ENCODE data around the gene MEIOB.

MEIOB gene

DNA sequence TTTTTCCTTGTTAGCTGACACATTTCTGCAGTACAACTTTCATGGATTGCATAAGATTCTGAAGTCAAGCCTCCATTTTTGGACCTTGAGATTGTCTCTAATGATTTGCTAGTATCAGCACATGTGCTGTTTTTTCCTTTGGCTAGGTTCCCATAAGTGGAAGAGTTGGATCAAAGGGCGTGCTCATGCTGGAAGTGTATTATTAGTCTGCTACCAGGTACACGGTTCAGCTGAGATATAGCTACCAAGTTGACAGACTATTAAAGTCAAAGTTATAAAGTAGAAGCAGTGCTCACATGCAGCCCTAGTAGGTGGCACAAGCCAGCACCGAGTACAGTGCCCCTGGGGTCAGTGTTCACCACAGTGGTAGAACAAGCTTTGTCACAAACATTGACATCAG is 41.8 kb downstream of the MEIOB start:
- DNase-seq (ENCODE audit: low read depth) = no peak

DNA sequence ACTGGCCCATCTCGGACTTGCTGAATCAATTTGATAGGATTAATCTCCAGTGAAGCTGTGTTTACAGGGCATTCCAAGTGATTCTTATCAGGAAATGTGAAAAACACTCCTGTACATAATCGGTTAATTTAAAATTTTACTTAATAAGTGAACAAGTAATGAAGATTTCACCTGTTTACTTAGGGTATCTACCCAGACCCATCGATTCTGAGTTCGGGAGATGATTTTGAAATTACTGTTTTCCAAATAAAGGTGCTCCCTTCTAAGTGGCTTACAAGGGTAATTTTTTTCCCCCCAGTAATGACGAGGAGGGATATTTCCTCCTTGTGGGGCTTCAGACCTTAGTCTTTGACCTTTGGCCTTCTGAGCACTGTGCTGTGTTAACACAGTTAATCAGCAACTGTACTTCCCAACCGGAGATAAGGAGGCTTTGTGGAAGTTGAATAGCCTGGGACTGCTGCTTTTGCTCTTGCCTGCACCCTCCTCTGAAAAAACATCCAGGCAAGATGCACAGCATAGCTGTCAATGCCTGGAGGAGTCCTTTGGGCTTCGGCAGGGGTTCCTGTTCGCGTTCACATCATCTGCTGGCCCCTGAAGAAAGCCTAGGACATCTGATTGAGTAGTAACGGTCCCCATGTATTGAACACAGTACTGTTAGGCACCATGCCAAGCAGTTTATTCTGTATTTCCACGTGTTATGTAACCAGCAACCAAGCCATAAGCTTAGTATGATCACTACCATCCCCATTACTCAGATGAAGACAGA is 43.1 kb downstream of the MEIOB start:
- DNase-seq (ENCODE audit: low read depth) = no peak

DNA sequence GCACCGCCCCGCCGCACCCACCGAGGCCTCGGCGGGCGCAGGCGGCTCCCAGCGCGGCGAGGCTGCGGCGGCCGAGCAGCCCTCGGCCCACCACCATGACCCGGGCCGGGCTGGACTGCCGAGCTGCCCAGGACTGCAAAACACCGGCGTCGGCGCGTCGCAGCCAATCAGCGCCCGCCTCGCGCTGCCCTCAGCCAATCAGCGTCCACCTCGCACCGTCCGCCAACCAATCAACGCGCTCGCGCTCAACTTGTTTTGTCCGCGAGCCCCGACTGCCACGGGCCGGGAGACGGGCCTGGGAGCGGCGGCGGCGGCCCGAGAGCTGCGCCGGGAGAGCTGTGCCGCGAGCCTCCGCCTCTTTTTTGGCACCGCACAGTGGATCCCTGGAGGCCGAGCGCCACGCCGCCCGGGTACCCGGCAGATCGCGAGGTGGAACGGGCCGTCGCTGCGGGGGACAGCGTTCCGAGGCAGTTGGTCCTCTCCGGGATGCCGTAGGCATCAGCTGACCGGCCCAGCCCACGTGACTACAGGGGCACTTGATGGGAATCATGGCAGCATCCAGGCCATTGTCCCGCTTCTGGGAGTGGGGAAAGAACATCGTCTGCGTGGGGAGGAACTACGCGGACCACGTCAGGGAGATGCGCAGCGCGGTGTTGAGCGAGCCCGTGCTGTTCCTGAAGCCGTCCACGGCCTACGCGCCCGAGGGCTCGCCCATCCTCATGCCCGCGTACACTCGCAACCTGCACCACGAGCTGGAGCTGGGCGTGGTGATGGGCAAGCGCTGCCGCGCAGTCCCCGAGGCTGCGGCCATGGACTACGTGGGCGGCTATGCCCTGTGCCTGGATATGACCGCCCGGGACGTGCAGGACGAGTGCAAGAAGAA is 45.0 kb downstream of the MEIOB start, which contains the start of the genes FAHD1 and HAGH:
Gene FAHD1, plus strand, starts transcription at position 516 of the 883 bp plus-strand sequence. Its CDS starts 33 bp downstream, at position 549.
Gene HAGH, minus strand, starts transcription at position 135 of the 883 bp plus-strand sequence. Its CDS starts 38 bp downstream, at position 97.
- peak; percentile 87 for DNase-seq (ENCODE audit: low read depth)

- no peak for DNase-seq (ENCODE audit: low read depth)
Observed at GRCh38 chr16:1825864-1826690, 45.9 kb downstream of the MEIOB start.

GRCh38 chr16:1825381-1825863 is 46.5 kb downstream of the MEIOB start:
- DNase-seq (ENCODE audit: low read depth) = no peak

GRCh38 chr16:1823821-1824220 is 48.1 kb downstream of the MEIOB start:
- no peak for DNase-seq (ENCODE audit: low read depth)

- DNase-seq (ENCODE audit: low read depth) = no peak
Observed at GRCh38 chr16:1822801-1823200, 49.2 kb downstream of the MEIOB start.

GRCh38 chr16:1821861-1822611 is 49.9 kb downstream of the MEIOB start:
- no peak for DNase-seq (ENCODE audit: low read depth)

DNA sequence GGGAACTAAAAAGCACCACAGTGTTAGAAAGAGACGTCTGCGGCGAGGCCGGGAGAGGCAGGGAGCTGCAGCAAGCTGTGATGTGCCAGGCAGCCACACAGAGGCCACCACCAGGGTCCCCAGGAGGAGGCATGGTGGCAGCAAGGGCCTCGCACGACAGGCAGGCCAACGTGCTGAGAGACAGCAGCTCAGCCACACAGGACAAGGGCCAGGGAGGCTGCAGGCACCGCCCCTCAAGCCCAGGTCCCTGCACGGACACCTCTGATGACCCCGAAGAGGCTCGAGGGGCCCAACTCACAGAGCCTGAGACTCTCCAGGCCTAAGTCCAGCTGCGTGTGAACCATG is 51.0 kb downstream of the MEIOB start:
- no peak for DNase-seq (ENCODE audit: low read depth)

DNA sequence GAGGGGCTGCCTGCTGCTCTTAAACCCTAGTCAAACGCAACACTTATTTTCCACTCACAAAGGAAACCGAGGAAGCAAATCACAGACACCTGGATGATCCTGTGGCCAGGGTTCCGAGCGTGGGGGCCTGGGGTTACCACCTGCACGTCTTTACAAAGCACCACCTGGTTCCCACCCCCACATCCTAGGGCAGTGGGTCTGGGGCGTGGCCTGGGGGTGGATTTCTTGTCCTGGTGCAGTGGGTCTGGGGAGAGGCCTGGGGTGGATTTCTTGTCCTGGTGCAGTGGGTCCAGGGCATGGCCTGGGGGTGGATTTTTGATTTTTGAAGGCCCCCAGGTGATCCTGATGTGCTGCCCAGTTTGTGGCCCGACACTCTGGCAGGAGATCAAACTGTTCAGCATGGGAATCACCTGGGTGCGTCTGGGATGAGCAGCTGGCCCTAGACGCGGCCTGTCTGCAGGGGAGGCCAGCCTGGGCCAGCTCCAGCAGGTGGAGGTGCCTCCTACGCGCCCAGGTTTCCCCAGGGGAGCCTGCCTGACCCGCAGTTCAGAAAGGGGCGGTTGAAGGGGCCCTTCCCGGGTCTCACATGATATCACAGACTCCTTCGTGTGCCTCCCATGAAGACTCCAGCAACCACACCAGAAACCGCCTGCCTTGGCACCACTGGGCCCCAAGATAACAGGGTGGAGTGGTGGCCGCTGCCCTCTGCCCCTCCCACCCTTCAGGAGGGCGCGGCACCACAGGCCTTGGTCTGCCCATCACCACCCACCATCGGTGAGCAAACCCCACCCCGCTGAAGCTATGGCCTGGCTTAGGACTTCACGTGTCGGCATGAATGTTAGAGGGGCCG is 51.6 kb downstream of the MEIOB start:
- no peak for DNase-seq (ENCODE audit: low read depth)

DNA sequence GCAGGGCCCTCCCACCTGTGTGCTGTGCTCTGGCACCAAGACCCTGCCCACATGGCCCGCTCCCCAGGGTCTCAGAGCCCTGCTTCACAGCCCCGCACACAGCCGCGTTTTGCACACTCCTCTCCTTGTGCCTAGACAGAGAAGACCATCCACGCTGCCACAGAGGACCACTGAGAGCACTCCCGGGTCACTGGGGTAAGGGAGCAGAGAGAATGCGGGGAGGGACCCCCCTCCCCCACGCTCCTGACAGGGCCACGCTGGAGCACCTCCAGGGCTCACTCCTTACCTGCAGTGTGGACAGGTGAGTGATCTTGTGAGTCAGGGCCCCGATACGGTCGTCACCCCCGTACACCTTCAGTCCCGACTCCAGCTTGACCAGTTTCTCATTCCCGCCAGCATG is 52.4 kb downstream of the MEIOB start:
- no peak for DNase-seq (ENCODE audit: low read depth)

GRCh38 chr16:1818873-1819525 is 53.0 kb downstream of the MEIOB start:
- no peak for DNase-seq (ENCODE audit: low read depth)

DNA sequence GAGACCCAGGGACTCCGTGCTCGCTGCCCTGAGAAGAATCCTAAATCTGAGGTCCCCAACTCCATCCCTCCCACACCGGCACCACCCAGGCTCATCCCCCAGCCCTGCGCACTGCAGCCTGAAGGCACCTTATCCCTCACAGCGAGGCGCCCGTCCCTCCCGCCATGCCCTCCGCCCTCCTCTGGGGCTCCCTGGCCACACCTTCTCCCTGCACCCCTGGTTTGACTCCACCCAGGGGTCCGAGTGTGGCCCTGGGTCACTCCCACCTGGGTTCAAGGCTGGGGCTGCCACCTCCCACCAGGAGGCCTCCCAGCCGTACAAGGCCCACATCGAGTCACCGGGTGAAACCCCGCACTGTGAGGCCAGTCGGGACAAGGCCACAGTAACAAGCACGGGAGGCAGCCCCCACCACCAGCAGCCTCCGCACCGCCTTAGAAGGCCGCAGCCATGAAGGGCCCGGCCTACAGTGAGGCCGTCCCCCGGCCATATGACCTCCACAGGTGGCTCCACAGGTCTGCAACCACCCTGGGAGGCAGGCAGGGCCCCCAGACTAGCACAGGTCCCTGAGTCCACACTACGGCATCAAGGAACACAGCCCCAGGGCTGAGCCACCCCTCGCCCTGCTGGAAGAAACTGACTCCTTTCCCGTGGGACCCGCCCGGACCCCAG is 53.6 kb downstream of the MEIOB start:
- no peak for DNase-seq (ENCODE audit: low read depth)

- no peak for DNase-seq (ENCODE audit: low read depth)
Observed at GRCh38 chr16:1817716-1818115, 54.2 kb downstream of the MEIOB start.

DNA sequence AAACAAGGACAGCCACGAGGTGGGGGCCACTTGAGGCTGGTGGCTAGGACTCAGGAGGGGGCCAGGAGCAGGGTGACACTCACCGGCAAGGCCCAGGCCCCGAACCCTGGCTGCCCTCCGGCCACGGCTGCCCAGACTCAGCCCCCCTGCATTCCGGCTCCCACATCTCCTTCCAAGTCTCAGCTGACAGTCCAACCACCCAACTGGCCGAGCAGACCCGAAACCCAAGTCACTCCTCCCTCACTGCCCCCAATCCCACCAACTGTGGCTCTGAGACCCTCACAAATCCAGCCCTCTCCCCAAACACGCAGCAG is 54.7 kb downstream of the MEIOB start:
- no peak for DNase-seq (ENCODE audit: low read depth)

DNA sequence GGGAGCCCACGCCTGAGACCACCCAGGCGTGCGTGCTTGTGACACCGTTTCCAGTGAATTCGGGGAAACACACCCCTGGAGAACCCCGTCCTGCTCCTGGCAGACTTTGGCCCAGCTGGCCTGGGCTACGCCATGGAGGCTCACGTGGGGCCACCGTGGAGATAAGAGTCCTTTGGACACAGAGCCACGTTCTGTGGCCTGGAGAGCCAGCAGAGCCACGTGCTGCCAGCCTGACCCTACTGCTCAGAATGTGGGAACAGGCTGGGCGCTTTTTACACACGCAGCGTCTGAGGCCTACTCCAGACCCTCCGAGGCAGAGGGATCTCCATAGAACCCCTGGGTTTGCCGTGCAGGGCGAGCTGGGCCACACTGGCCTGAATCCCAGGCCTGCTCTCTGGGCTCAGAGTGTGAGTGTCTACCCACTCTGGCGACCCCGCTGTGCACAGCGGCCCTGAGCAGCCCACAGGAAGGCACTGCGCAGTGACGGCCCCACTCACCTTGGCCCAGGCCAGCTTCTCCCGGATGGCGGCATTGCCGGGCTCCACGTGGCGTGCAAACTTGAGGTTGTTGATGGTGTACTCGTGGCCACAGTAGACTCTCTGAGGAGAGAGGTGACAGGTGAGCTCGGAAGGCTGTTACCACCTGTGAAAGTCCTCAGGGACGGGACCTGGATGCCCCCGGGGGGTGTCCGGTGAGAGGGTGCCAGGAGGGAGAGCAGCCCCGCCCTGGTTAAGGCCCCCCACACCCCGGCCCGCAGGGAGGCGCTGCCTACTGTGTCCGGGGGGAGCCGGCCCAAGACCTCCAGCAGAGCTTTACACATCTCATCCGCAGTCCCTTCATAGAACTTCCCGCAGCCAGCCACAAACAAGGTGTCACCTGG is 55.3 kb downstream of the MEIOB start:
- DNase-seq (ENCODE audit: low read depth) = no peak

- no peak for DNase-seq (ENCODE audit: low read depth)
Observed at GRCh38 chr16:1815461-1815860, 56.5 kb downstream of the MEIOB start.

GRCh38 chr16:1812732-1813163 is 59.2 kb downstream of the MEIOB start:
- peak; percentile 40 for DNase-seq (ENCODE audit: low read depth)
